Measurements from ENCODE around the gene MEF2D. TPM values are rescaled to one million over a fixed set of nuclear protein-coding genes. Genes with fewer than 3 reads are reported as not detected.

MEF2D gene
- total RNA-seq, 6 donors from 2014 or later, result 42.7 to 146 (median 58.7) TPM

GRCh38 chr1:156432669-156433018 lies 67.9 kb downstream of the MEF2D start:
- DNase-seq, result no peak
- Histone ChIP-seq H3K27ac (no peak overlapping the region), H3K9me3 (no peaks in the 10 kb centered on the region), H3K4me1 (peaks cover 16 to 21% (median 18%) of the 10 kb centered on the region in 4 donors), H3K36me3 (no peaks in the 10 kb centered on the region), H3K4me3 (no peak overlapping the region), H3K27me3 (peaks cover 6 to 79% (median 33%) of the 10 kb centered on the region in 4 donors)
- TF ChIP-seq POLR2AphosphoS5 (IDR thresholded peaks at IDR 0.05), result no peak
- no peak for TF ChIP-seq EP300 (IDR thresholded peaks at IDR 0.05)
- no peak for TF ChIP-seq CTCF (IDR thresholded peaks at IDR 0.05)
- WGBS, 2 donors, result 5 to 6% methylated on average over 11 of the region's 11 CpGs
- no peak for ATAC-seq (ENCODE audit: low FRiP score in 2 of 2)

GRCh38 chr1:156431769-156432668 lies 68.6 kb downstream of the MEF2D start:
- H3K4me1 ChIP-seq, result peaks cover 16 to 19% (median 17%) of the 10 kb centered on the region in 4 donors
- H3K9me3 ChIP-seq, result no peaks in the 10 kb centered on the region
- no peak for TF ChIP-seq CTCF (IDR thresholded peaks at IDR 0.05)
- TF ChIP-seq EP300 (IDR thresholded peaks at IDR 0.05), result no peak
- TF ChIP-seq POLR2A (IDR thresholded peaks at IDR 0.05), result no peak
- no peak for TF ChIP-seq POLR2AphosphoS5 (IDR thresholded peaks at IDR 0.05)
- no peaks in the 10 kb centered on the region for H3K36me3 ChIP-seq
- peaks cover 6 to 73% (median 30%) of the 10 kb centered on the region in 4 donors for H3K27me3 ChIP-seq
- no peak for DNase-seq
- no peak for ATAC-seq (ENCODE audit: low FRiP score in 2 of 2)
- WGBS, 2 donors, result 19 to 21% methylated on average over 12 of the region's 12 CpGs
- no peak overlapping the region for H3K4me3 ChIP-seq
- H3K27ac ChIP-seq, result no peak overlapping the region

DNA sequence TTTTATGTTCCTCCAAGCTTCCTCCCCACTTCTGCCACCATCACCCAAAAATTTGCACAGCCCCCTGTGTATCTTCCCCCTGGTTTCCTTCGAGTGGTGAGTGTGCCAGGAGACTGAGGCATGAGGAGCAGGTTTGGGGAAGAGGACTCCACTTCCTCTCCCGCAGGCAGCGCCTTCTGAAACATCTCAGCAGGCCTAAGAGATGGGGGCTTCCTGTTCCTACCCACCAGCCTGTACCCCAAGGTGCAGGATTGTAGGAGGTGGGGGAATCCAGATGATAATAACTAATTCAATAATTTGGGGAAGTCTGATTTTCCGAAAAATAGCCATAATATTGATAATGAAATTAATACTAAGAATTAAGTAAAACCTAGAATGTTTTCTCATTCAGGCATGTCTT lies 69.2 kb downstream of the MEF2D start:
- Histone ChIP-seq H3K36me3 (no peaks in the 10 kb centered on the region), H3K27ac (no peak overlapping the region), H3K27me3 (peaks cover 5 to 67% (median 26%) of the 10 kb centered on the region in 4 donors), H3K9me3 (no peaks in the 10 kb centered on the region), H3K4me3 (no peak overlapping the region), H3K4me1 (peaks cover 11 to 12% (median 12%) of the 10 kb centered on the region in 4 donors)
- whole genome bisulfite sequencing, 2 donors, result 40 to 46% methylated on average over 4 of the region's 4 CpGs
- ATAC-seq (ENCODE audit: low FRiP score in 2 of 2) (no peak), DNase-seq (no peak)
- TF ChIP-seq CTCF (IDR thresholded peaks at IDR 0.05) (no peak), POLR2AphosphoS5 (IDR thresholded peaks at IDR 0.05) (no peak), POLR2A (IDR thresholded peaks at IDR 0.05) (no peak), EP300 (IDR thresholded peaks at IDR 0.05) (no peak)

DNA sequence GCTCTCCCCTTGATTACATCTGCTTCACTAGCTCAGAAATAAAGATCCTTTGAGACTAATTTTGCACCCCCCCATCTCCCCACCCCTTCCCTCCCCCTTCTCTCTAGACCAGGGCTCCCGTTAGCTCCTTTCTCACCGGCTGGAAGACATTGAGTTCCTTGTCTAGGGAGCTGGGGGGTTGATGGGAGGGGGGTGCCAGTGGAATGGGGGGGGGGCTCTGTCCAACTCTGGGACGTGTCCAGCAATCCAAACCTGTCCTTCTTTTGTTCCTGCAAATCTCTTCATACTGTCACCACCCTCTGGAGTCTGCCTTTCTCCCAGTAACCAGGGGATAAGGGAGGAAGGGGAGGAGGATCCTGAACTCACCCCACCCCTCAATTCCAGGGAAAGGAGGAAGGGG lies 69.7 kb downstream of the MEF2D start:
- no peak for TF ChIP-seq POLR2AphosphoS5 (IDR thresholded peaks at IDR 0.05)
- 15 to 20% methylated on average over 3 of the region's 3 CpGs for WGBS, 2 donors
- H3K4me3 ChIP-seq, result no peak overlapping the region
- H3K36me3 ChIP-seq, result no peaks in the 10 kb centered on the region
- DNase-seq (no peak), ATAC-seq (ENCODE audit: low FRiP score in 2 of 2) (no peak)
- no peak overlapping the region for H3K27ac ChIP-seq
- peaks cover 2 to 62% (median 24%) of the 10 kb centered on the region in 4 donors for H3K27me3 ChIP-seq
- peaks cover 7% of the 10 kb centered on the region in 4 donors for H3K4me1 ChIP-seq
- H3K9me3 ChIP-seq, result no peaks in the 10 kb centered on the region

DNA sequence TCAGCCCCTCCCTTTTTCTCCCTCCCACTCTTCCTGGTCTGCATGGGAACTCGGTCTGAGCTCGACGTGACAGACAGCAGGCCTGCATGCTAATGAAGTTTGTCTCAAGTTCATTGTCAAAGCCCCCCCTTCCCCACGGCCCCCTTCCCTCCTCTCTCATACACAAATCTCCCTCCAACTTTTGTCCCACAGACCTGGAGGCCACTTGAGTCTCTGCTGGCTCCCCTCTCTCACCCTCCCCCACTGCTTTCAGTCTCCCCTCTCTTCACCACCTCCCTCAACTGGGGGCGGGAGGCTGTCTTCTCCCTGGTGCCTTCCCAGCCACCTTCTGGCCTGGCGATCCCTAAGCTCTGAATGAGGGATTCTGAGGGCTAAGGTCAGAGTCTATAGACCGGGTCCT lies 70.3 kb downstream of the MEF2D start:
- ATAC-seq (ENCODE audit: low FRiP score in 2 of 2) (no peak), DNase-seq (no peak)
- no peak overlapping the region for H3K4me3 ChIP-seq
- TF ChIP-seq POLR2A (IDR thresholded peaks at IDR 0.05), result no peak
- TF ChIP-seq CTCF (IDR thresholded peaks at IDR 0.05), result no peak
- TF ChIP-seq EP300 (IDR thresholded peaks at IDR 0.05), result no peak
- TF ChIP-seq POLR2AphosphoS5 (IDR thresholded peaks at IDR 0.05), result no peak
- H3K36me3 ChIP-seq, result no peaks in the 10 kb centered on the region
- peaks cover 1% of the 10 kb centered on the region in 4 donors for H3K4me1 ChIP-seq
- H3K27ac ChIP-seq, result no peak overlapping the region
- peaks cover 2 to 56% (median 21%) of the 10 kb centered on the region in 4 donors for H3K27me3 ChIP-seq
- no peaks in the 10 kb centered on the region for H3K9me3 ChIP-seq
- WGBS, 2 donors, result 3 to 6% methylated on average over 7 of the region's 7 CpGs
